ENCODE data around the gene NDUFV2.

The NDUFV2 gene

DNA sequence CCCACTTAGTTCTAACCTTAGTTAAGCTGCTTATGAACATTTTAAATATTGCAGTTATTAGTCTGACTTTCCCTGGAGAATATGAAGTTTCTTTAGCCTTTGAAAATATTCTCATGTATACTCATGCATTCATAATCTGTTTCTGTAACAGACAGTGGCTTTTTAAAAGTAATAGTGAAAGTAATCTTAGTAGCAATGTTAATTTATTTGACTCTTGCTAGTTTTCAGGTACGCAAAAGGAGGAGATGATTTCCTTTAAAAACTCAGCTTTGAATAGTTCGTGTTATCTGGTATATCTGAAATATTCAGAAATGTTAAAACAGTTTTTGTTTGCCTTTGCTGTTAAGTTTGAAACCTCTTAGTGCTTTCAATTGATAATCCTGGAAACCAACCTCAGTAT, 37.9 kb downstream of the NDUFV2 start:
- H2AFZ ChIP-seq (ENCODE audit: low read depth, low read length, severe bottlenecking), result no peak overlapping the region
- H3F3A ChIP-seq (ENCODE audit: insufficient read depth), result peaks cover 11% of the 10 kb centered on the region
- no peak overlapping the region for H3K4me3 ChIP-seq (ENCODE audit: insufficient read depth, low read length, poor library complexity, severe bottlenecking)
- peak overlapping the region; percentile 69 for H3K4me2 ChIP-seq (ENCODE audit: low read depth, low read length, poor library complexity, severe bottlenecking)
- H3K27ac ChIP-seq (ENCODE audit: low read depth, low read length), result no peak overlapping the region
- H4K20me1 ChIP-seq (ENCODE audit: low read depth, low read length), result peaks cover 37% of the 10 kb centered on the region
- H3K9me3 ChIP-seq (ENCODE audit: insufficient read depth, low read length), result no peaks in the 10 kb centered on the region
- TF ChIP-seq, protein P1, sequence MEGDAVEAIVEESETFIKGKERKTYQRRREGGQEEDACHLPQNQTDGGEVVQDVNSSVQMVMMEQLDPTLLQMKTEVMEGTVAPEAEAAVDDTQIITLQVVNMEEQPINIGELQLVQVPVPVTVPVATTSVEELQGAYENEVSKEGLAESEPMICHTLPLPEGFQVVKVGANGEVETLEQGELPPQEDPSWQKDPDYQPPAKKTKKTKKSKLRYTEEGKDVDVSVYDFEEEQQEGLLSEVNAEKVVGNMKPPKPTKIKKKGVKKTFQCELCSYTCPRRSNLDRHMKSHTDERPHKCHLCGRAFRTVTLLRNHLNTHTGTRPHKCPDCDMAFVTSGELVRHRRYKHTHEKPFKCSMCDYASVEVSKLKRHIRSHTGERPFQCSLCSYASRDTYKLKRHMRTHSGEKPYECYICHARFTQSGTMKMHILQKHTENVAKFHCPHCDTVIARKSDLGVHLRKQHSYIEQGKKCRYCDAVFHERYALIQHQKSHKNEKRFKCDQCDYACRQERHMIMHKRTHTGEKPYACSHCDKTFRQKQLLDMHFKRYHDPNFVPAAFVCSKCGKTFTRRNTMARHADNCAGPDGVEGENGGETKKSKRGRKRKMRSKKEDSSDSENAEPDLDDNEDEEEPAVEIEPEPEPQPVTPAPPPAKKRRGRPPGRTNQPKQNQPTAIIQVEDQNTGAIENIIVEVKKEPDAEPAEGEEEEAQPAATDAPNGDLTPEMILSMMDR (IDR thresholded peaks at IDR 0.05; ENCODE audit: insufficient read depth, low read length, poor library complexity, severe bottlenecking), result no peak
- no peak for TF ChIP-seq EZH2phosphoT487 (conservative IDR thresholded peaks at IDR 0.05; ENCODE audit: low read length)
- no peaks in the 10 kb centered on the region for H3K27me3 ChIP-seq (ENCODE audit: low read length)
- peaks cover 77% of the 10 kb centered on the region for H3K79me2 ChIP-seq (ENCODE audit: insufficient read depth, low read length)
- no peaks in the 10 kb centered on the region for H3K9me2 ChIP-seq (replicated peaks; ENCODE audit: insufficient read depth, low read length)
- no peak overlapping the region for H3K9ac ChIP-seq (ENCODE audit: low read length)
- 0 out of 2 replicates have a peak, but pooled peaks cover 3% of the 10 kb centered on the region for H3K36me3 ChIP-seq (ENCODE audit: low read length)

DNA sequence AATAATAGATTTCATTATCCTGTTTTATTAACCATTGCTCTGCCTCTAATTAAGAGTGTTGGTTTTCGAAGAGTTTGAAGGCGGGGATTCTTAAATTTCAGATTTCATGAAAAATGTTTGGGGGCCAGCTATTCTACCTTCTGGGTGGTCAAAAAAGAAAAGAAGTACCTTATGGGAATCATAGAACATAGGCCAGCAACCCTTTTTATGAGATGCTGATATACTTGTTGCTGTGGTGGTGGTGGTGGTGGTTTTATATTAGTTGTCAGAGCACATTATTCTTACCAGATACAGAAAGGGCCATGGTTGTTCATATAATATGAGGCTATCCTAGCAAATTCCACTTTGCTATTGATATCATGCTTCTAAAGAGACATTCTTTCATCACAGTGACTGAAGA, 38.5 kb downstream of the NDUFV2 start:
- no peaks in the 10 kb centered on the region for H3K27me3 ChIP-seq (ENCODE audit: low read length)

DNA sequence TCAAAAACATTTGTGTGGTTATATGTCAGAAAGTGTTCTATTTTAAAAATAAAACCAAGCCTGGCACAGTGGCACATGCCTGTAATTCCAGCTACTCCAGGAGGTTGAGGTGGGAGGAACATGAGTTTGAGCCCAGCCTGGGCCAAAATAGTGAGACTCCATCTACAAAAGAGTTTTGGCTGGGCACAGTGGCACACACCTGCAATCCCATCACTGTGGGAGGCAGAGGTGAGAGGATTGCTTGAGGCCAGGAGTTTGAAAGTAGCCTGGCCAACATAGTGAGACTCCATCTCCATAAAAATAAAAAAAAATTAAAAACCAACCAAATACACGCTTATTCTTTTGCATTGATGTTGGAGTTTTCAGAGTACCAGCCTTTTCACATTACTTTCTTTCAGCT, 43.7 kb downstream of the NDUFV2 start:
- Histone ChIP-seq H3K79me2 (ENCODE audit: insufficient read depth, low read length) (peaks cover 93% of the 10 kb centered on the region), H3K4me2 (ENCODE audit: low read depth, low read length, poor library complexity, severe bottlenecking) (no peak overlapping the region), H3F3A (ENCODE audit: insufficient read depth) (0 out of 2 replicates have a peak, but pooled peaks cover 12% of the 10 kb centered on the region)

More for the DNA sequence above, 38.5 kb downstream of the NDUFV2 start:
- Histone ChIP-seq H3K9me2 (replicated peaks; ENCODE audit: insufficient read depth, low read length) (no peaks in the 10 kb centered on the region), H4K20me1 (ENCODE audit: low read depth, low read length) (peaks cover 37% of the 10 kb centered on the region), H3K4me2 (ENCODE audit: low read depth, low read length, poor library complexity, severe bottlenecking) (no peak overlapping the region), H3K9me3 (ENCODE audit: insufficient read depth, low read length) (no peaks in the 10 kb centered on the region), H3K36me3 (ENCODE audit: low read length) (0 out of 2 replicates have a peak, but pooled peaks cover 3% of the 10 kb centered on the region), H3K79me2 (ENCODE audit: insufficient read depth, low read length) (peaks cover 83% of the 10 kb centered on the region), H3K4me3 (ENCODE audit: insufficient read depth, low read length, poor library complexity, severe bottlenecking) (no peak overlapping the region), H3K27ac (ENCODE audit: low read depth, low read length) (no peak overlapping the region), H3K9ac (ENCODE audit: low read length) (no peak overlapping the region), H3F3A (ENCODE audit: insufficient read depth) (peaks cover 10% of the 10 kb centered on the region), H2AFZ (ENCODE audit: low read depth, low read length, severe bottlenecking) (no peak overlapping the region)
- TF ChIP-seq EZH2phosphoT487 (conservative IDR thresholded peaks at IDR 0.05; ENCODE audit: low read length), result no peak
- TF ChIP-seq, protein P1 (IDR thresholded peaks at IDR 0.05; ENCODE audit: insufficient read depth, low read length, poor library complexity, severe bottlenecking), result no peak

More for the DNA sequence above, 43.7 kb downstream of the NDUFV2 start:
- TF ChIP-seq, protein P1 (IDR thresholded peaks at IDR 0.05; ENCODE audit: insufficient read depth, low read length, poor library complexity, severe bottlenecking), result no peak
- no peak for TF ChIP-seq EZH2phosphoT487 (conservative IDR thresholded peaks at IDR 0.05; ENCODE audit: low read length)
- Histone ChIP-seq H3K36me3 (ENCODE audit: low read length) (no peaks in the 10 kb centered on the region), H3K4me3 (ENCODE audit: insufficient read depth, low read length, poor library complexity, severe bottlenecking) (no peak overlapping the region), H3K9me3 (ENCODE audit: insufficient read depth, low read length) (no peaks in the 10 kb centered on the region), H2AFZ (ENCODE audit: low read depth, low read length, severe bottlenecking) (no peak overlapping the region), H3K9ac (ENCODE audit: low read length) (no peak overlapping the region), H3K27me3 (ENCODE audit: low read length) (no peaks in the 10 kb centered on the region), H3K27ac (ENCODE audit: low read depth, low read length) (no peak overlapping the region), H4K20me1 (ENCODE audit: low read depth, low read length) (peaks cover 16% of the 10 kb centered on the region; the same call in 1 of the 2 replicates), H3K9me2 (replicated peaks; ENCODE audit: insufficient read depth, low read length) (no peaks in the 10 kb centered on the region)

All from SU-DHL-6 (cell line).